HG03571 (cell line): ENCODE results near the gene DSCAML1.

Experiments
- ATAC-seq: cut with Tn5 transposase; IDR thresholded peaks from one replicate; pipeline ENCODE4 v1.9.1; 2021; ENCODE audit not compliant: unreplicated experiment

The DSCAML1 gene

GRCh38 chr11:117670924-117671323, 126.1 kb downstream of the DSCAML1 start:
- no peak for ATAC-seq

- no peak for ATAC-seq
These were observed 126.6 kb downstream of the DSCAML1 start for GRCh38 chr11:117670443-117670842.

- ATAC-seq = no peak
These were observed 127.4 kb downstream of the DSCAML1 start for GRCh38 chr11:117669616-117670015.

GRCh38 chr11:117669062-117669461, 128.0 kb downstream of the DSCAML1 start:
- no peak for ATAC-seq

- no peak for ATAC-seq
These were observed 128.7 kb downstream of the DSCAML1 start for GRCh38 chr11:117668321-117668751.

GRCh38 chr11:117664897-117665296, 132.1 kb downstream of the DSCAML1 start:
- ATAC-seq = no peak

- ATAC-seq = no peak
These were observed 133.2 kb downstream of the DSCAML1 start for GRCh38 chr11:117663821-117664220.

GRCh38 chr11:117663414-117663813, 133.6 kb downstream of the DSCAML1 start:
- ATAC-seq = no peak

GRCh38 chr11:117662671-117663269, 134.2 kb downstream of the DSCAML1 start:
- ATAC-seq = no peak

- ATAC-seq = no peak
These were observed 134.8 kb downstream of the DSCAML1 start for GRCh38 chr11:117662255-117662654.

- ATAC-seq = no peak
These were observed 138.2 kb downstream of the DSCAML1 start for GRCh38 chr11:117658809-117659208.

- ATAC-seq = no peak
These were observed 139.2 kb downstream of the DSCAML1 start for GRCh38 chr11:117657794-117658193.

- no peak for ATAC-seq
These were observed 142.4 kb downstream of the DSCAML1 start for GRCh38 chr11:117654281-117655255.

- no peak for ATAC-seq
These were observed 144.5 kb downstream of the DSCAML1 start for GRCh38 chr11:117652521-117652920.

GRCh38 chr11:117649296-117650055, 147.5 kb downstream of the DSCAML1 start:
- ATAC-seq = no peak

- ATAC-seq = no peak
These were observed 149.1 kb downstream of the DSCAML1 start for GRCh38 chr11:117647872-117648271.

GRCh38 chr11:117647207-117647606, 149.8 kb downstream of the DSCAML1 start:
- ATAC-seq = no peak

GRCh38 chr11:117646411-117646810, 150.6 kb downstream of the DSCAML1 start:
- no peak for ATAC-seq

- no peak for ATAC-seq
These were observed 152.4 kb downstream of the DSCAML1 start for GRCh38 chr11:117644403-117645155.

- no peak for ATAC-seq
These were observed 153.3 kb downstream of the DSCAML1 start for GRCh38 chr11:117643606-117644300.
